GM21576 (cell line): ENCODE data around the gene HTD2.
"Not testable (repeated sequence)": the region's sequence is repeated elsewhere in the genome, so short reads cannot be mapped to it uniquely, and the experiment has no call there.

Source experiments
- ATAC-seq: cut with Tn5 transposase; IDR thresholded peaks from one replicate; pipeline ENCODE4 v1.9.1; 2021; ENCODE audit warnings: mild to moderate bottlenecking, moderate library complexity; ENCODE audit not compliant: unreplicated experiment

Gene HTD2

DNA sequence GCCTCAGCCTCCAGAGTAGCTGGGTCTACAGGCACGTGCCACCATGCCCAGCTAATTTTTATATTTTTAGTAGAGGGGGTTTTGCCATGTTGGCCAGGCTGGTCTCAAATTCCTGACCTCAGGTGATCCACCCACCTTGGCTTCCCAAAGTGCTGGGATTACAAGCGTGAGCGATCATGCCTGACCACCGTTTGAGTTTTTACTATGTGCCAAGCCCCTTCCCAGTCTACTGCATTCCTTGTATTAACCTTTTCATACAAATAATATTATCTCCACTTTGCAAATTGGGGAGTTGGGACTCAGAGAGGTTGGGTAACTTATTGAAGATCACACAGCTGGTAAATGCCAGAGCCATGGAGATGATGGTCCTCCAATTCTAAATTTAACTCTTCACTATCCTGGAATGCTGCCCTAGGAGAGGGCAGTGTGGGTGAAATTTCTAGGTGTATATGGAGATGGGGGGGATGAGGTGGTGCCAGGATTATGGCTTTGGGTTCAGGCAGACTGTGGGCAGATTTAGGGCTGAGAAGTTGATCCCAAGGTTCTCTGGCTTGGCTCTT, 25.4 kb downstream of the HTD2 start:
- no peak for ATAC-seq

DNA sequence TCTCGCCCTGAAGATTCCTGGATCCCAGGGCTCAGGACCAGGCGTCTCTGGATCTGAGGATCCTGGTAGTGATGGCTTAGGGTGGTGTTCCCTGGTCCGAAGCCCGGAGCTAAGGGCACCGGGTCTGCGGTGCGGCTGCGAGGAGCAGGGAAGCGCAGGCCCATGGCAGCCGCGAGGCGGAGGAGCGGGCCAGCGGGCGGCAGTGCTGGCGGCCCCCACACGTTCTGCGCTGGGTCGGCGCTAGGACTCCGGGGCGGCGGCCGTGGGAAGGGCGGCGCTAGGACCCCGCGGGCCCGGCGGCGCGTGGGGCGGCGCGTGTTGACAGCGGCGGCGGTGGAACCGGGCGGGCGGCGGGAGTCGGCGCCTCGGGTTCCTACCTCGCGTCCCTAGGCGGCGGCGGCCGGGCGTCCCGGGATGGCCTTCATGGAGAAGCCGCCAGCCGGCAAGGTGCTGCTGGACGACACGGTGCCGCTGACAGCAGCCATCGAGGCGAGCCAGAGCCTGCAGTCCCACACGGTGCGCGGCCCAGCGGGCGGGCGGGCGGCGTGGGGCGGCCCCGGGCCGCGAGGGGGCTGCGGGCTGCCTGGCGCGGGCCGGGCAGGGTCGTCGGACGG, 26.4 kb downstream of the HTD2 start, which contains the start of gene PXK:
PXK (plus strand) TSS at position 318 of the 614 bp plus-strand sequence; CDS start at position 415, 97 bp downstream.
- ATAC-seq: peak; percentile 85

- ATAC-seq: peak; percentile 53
These were observed 27.1 kb downstream of the HTD2 start for GRCh38 chr3:58333206-58334012.

- ATAC-seq: no peak
These were observed 27.6 kb downstream of the HTD2 start for GRCh38 chr3:58334013-58334321.

GRCh38 chr3:58334506-58334884, 28.2 kb downstream of the HTD2 start:
- ATAC-seq: no peak

DNA sequence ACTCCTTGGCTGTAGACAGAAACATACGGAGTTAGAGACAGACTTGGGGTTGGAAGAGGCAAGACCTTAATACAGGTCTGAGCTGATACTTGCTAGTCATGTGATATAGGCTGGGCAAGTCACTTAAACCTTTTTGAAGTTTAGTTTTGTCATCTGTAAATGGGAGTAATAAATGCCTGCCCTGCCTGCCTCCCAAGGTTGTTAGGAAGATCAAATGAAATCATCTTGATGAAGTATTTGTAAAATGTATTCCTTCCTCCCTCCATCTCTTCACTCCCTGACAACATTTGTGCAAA, 29.3 kb downstream of the HTD2 start:
- no peak for ATAC-seq

- no peak for ATAC-seq
These were observed 30.0 kb downstream of the HTD2 start for GRCh38 chr3:58336135-58336882.

DNA sequence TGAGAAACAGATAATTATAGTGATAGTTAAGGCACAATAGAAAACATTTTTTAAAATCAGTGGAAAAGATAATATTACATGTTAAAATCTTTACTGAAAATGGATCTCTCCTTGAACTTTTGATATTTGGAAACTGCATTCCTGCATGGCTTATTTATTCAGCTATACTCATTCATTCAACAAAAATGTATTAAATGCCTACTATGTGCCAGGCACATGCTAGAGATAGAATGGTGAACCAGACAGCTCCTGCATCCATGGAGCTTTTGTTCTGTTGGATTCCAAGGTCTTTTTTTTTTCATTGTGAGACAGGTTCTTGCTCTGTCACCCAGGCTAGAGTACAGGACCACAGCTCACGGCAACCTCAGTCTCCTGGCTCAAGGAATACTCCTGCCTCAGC, 30.9 kb downstream of the HTD2 start:
- no peak for ATAC-seq

GRCh38 chr3:58339146-58339545, 32.8 kb downstream of the HTD2 start:
- ATAC-seq: not testable (repeated sequence)

DNA sequence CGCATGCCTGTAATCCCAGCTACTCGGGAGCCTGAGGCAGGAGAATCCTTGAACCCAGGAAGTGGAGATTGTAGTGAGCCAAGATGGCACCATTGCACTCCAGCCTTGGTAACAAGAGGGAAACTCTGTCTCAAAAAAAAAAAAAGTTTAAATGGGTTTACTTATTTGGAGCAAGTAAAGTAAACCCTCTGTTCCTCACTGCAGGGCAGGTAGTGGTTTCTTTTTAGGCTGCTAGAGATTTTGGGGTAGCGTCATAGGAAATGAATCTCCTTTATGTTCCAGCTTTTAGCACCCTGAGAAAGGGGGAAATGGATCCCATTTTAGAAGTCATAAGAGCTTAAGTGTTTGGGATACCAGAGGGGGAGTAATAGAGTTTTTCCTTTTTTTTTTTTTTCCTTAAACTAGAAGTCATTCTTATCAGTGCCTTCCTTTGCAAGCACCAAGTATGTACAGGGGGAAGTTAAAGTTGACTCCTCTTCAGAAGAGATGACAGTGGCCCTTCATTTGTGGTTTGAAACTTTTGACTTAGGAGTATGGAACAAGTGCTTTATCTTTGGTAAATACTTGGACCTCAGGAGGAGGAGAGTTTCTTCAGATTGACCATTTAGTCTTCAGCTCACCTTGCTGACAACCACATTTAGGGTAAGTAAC, 34.4 kb downstream of the HTD2 start:
- no peak for ATAC-seq

- ATAC-seq: no peak
These were observed 35.1 kb downstream of the HTD2 start for GRCh38 chr3:58341376-58341775.

DNA sequence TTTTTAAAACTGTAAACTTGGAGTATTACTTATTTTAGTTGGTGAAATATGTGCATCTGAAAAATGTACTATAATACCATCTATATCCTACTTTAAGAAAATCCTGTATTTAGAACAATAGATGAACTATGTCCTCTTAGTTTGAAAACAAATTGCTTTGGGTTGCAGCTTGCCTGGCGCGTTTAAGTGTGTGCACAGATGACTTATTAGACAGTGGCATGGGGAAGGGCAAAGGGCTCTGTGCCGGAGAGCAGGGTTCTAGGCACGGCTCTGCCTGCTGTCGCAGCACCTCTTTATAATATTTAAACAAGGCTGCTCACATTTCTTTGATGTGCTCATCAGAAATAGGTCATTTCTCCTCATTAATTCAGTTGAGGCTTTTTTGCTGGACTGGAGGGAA, 36.4 kb downstream of the HTD2 start:
- ATAC-seq: no peak

GRCh38 chr3:58345457-58345856, 39.1 kb downstream of the HTD2 start:
- no peak for ATAC-seq

GRCh38 chr3:58346368-58346767, 40.0 kb downstream of the HTD2 start:
- ATAC-seq: no peak

DNA sequence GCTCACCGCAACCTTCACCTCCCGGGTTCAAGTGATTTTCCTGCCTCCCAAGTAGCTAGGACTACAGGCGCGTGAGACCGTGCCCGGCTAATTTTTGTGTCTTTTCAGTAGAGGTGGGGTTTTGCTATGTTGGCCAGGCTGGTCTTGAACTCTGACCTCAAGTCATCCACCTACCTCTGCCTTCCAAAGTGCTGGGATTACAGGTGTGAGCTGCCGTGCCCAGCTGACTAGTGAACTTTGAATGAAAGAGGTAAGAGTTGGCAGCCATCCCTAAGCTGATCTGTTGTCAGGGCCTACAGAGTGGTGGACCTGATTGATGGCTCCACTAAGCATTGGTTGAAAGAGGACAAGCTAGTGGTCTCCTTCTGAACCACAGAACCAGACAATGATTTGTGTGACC, 41.7 kb downstream of the HTD2 start:
- ATAC-seq: no peak

GRCh38 chr3:58349792-58350626, 43.7 kb downstream of the HTD2 start:
- ATAC-seq: peak; percentile 86

- ATAC-seq: no peak
These were observed 44.3 kb downstream of the HTD2 start for GRCh38 chr3:58350627-58351013.

GRCh38 chr3:58351920-58352319, 45.6 kb downstream of the HTD2 start:
- no peak for ATAC-seq

DNA sequence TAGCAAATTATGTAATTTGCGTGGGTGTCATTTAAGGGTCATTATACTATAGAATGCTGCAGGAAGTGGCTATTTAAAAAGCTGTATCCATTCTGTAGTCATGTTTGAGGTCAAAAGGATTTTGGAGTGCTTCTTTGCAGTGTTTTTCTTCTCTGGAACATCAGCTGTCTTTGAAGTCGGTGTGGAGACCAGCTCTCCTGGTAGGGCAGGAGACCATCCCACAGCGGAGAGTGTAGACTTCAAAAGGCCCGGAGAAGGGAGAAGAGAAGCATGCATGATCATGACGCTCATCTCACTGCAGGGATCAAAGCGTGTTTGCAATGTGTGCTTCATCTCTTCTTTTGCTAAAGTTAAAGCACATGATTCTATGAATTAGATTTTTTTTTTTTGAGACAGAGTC, 46.3 kb downstream of the HTD2 start:
- no peak for ATAC-seq

DNA sequence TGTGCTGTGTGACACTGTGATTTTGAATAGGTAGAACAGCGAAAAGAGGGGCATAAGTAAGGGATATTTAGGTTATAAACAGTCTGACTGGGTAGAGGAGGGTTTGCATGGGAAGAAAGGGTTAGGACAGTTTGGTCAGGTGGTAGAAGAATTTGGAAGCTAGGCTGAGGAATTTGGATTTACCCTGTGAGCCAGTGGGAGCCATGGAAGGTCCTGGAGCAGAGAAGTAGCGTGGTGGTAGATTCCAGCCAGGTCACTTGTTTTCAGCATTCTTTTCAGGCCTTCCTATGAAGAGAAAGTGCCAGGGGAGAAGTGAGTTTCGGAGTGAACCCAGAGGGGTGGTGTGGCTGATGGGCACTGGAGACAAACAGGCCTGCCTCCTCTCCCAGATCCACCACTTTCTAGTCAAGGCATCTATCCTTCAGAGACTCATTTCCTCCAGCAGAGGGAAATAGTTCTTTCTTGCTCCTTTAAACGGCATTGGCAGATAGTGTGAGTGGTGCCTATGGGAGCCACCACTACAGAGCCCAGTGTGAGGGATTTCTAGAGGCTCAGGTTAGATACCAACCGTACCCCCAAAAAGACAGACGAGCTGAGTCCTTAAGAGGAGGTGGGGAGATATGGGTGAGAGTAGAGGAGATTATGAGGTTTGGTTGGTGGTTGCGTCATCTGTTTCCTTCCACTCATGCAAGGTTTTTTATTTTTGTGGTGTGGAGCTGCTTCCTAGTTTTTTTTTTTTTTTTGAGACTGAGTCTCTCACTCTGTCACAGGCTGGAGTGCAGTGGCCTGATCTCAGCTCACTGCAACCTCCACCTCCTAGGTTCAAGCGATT, 47.6 kb downstream of the HTD2 start:
- ATAC-seq: no peak
